ENCODE data around the gene MYO1C. TPM values are rescaled to one million over a fixed set of nuclear protein-coding genes. Genes with fewer than 3 reads are reported as not detected.

Gene MYO1C
- total RNA-seq, 4 donors from 2014 or later: 103 to 145 (median 121) TPM

- intact Hi-C loops (cut with DNase I): no loop called here
- DNase-seq: no peak
- peak overlapping the region in 2 of 3 donors; percentile 81 to 82 for H3K27ac ChIP-seq
- H3K9me3 ChIP-seq: no peaks in the 10 kb centered on the region
- no peak for TF ChIP-seq POLR2A (IDR thresholded peaks at IDR 0.05)
- no peak for TF ChIP-seq CTCF (IDR thresholded peaks at IDR 0.05)
- peaks cover 15 to 25% of the 10 kb centered on the region in 2 donors for H3K4me1 ChIP-seq
- H3K36me3 ChIP-seq: peaks cover 0 to 17% of the 10 kb centered on the region in 2 donors
- H3K4me3 ChIP-seq (replicated peaks in 1 of 3): no peak overlapping the region
- H3K27me3 ChIP-seq: no peaks in the 10 kb centered on the region
- 87 to 90% methylated on average over 18 of the region's 18 CpGs for WGBS, 2 donors
These were observed 31.1 kb downstream of the MYO1C start for GRCh38 chr17:1461198-1461944.

GRCh38 chr17:1460233-1460632 lies 32.3 kb downstream of the MYO1C start:
- Histone ChIP-seq H3K9me3 (no peaks in the 10 kb centered on the region), H3K4me3 (replicated peaks in 1 of 3) (no peak overlapping the region), H3K27me3 (no peaks in the 10 kb centered on the region), H3K27ac (peak overlapping the region; percentile 81 to 98 (median 82)), H3K36me3 (peaks cover 0 to 12% of the 10 kb centered on the region in 2 donors), H3K4me1 (peaks cover 15 to 26% of the 10 kb centered on the region in 2 donors)
- TF ChIP-seq CTCF (IDR thresholded peaks at IDR 0.05) (no peak), POLR2A (IDR thresholded peaks at IDR 0.05) (peak in 1 of 2 donors; percentile 42)
- intact Hi-C loops (cut with DNase I): no loop called here
- WGBS, 2 donors: 2 to 12% methylated on average over 6 of the region's 6 CpGs
- DNase-seq: peak; percentile 98

GRCh38 chr17:1455797-1456599 lies 36.5 kb downstream of the MYO1C start, which contains the start of gene CRK:
Gene CRK, minus strand, starts transcription at chr17:1456232. Its CDS starts 115 bp downstream, at chr17:1456117.
- Histone ChIP-seq H3K36me3 (no peaks in the 10 kb centered on the region), H3K4me1 (peaks cover 40 to 53% of the 10 kb centered on the region in 2 donors), H3K27me3 (no peaks in the 10 kb centered on the region), H3K9me3 (no peaks in the 10 kb centered on the region), H3K27ac (peak within 1 kb of the TSS; percentile 81 to 98 (median 96)), H3K4me3 (replicated peaks in 1 of 3) (peak within 1 kb of the TSS; percentile 85 to 100 (median 95))
- peak; percentile 96 to 97 for DNase-seq
- TF ChIP-seq CTCF (IDR thresholded peaks at IDR 0.05): peak in 1 of 6 experiments; percentile 13
- peak; percentile 75 to 95 for TF ChIP-seq POLR2A (IDR thresholded peaks at IDR 0.05)
- intact Hi-C loops (cut with DNase I): loop anchor here (5.0 to 10.0 kb wide), 2 partner anchors 61 to 71 kb away; partner anchors contain the start of gene INPP5K
- 0 to 2% methylated on average over 15 to 26 of the region's 93 CpGs for WGBS, 2 donors

- intact Hi-C loops (cut with DNase I): loop anchor here (5.0 to 10.0 kb wide), 2 partner anchors 62 to 71 kb away; partner anchors contain the start of gene INPP5K
- 0 to 2% methylated on average over 10 to 30 of the region's 31 CpGs for WGBS, 2 donors
These were observed 37.1 kb downstream of the MYO1C start for GRCh38 chr17:1455291-1455796.

More at GRCh38 chr17:1455291-1455796, 37.1 kb downstream of the MYO1C start:
- H3K9me3 ChIP-seq: no peaks in the 10 kb centered on the region
- H3K4me1 ChIP-seq: peaks cover 34 to 47% of the 10 kb centered on the region in 2 donors
- DNase-seq: peak; percentile 83 to 84
- H3K36me3 ChIP-seq: no peaks in the 10 kb centered on the region
- peak overlapping the region; percentile 81 to 98 (median 96) for H3K27ac ChIP-seq
- H3K27me3 ChIP-seq: no peaks in the 10 kb centered on the region
- peak in 1 of 2 donors; percentile 10 for TF ChIP-seq POLR2A (IDR thresholded peaks at IDR 0.05)
- TF ChIP-seq CTCF (IDR thresholded peaks at IDR 0.05): peak in 5 of 6 experiments; percentile 41 to 73 (median 68)
- peak overlapping the region; percentile 85 to 100 (median 95) for H3K4me3 ChIP-seq (replicated peaks in 1 of 3)

Measured in thyroid gland (tissue), 4 donors.